Measurements from ENCODE around the gene DRD2.

GRCh38 chr11:113387605-113388211, 87.5 kb downstream of the DRD2 start, which contains the start of gene ANKK1:
- no peak for TF ChIP-seq EZH2 (IDR thresholded peaks at IDR 0.05; ENCODE audit: borderline replicate concordance, low read depth, low read length, severe bottlenecking)
- TF ChIP-seq CTCF (IDR thresholded peaks at IDR 0.05; ENCODE audit: borderline replicate concordance, extremely low read depth, low read length, poor library complexity, severe bottlenecking) = no peak

Measured in DND-41 (cell line).